ENCODE results near the gene BST2.
A peak's percentile ranks its signal among the peaks of the same experiment; 100 is the strongest.
"Not testable (repeated sequence)": the region's sequence is repeated elsewhere in the genome, so short reads cannot be mapped to it uniquely, and the experiment has no call there.

Gene BST2

DNA sequence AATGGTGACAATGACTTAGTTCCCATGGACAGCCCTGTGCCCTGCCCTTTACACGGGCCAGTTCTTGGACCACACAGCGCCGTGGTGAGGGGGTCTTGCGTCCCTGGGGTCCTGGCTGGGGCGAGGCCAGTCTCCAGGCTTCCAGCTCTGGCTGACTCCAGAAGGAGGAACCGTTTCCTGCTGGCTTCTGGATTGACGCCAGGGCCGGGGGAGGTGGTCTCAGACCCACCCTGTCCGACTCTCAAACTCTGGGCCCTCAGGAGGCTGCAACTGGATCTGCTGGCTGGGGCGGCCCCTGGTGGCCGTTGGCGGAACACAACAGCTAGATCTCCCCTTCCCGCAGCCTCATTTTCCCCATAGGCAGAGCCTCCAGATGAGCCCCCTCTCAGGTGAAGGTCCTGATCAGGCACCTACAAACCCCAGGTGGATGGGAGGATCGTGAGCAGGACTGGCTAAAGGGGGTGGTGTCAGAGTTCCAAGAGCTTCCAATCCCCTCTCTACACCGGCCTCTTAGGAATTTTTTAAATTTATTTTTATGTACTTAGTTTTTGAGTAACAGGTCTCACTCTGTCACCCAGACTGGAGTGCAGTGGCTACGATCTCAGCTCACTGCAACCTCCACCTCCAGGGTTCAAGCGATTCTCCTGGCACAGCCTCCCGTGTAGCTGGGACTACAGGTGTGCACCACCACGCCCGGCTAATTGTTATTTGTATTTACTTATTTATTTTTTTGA, 19.4 kb downstream of the BST2 start:
- DNase-seq = peak; percentile 84

- no peak for DNase-seq
Measured at GRCh38 chr19:17380426-17381138, 24.8 kb downstream of the BST2 start.

GRCh38 chr19:17379221-17379631, 26.2 kb downstream of the BST2 start:
- no peak for DNase-seq

DNA sequence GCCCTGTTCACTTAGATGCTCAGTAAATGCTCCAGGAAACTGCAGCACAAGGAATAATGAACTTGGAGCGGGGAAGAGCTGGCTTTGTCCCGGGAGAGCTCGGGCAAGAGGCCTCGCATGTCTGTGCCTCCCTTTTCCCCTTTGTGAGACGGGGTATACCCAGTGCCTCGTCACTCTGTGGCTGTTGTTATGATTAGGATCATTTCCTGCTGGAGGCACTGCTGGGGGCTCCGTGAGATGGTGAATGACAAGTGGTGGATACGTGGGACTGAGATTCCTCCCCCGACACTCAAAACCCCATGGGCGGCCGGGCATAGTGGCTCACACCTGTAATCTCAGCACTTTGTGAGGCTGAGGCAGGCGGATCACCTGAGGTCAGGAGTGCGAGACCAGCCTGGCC, 27.2 kb downstream of the BST2 start:
- no peak for DNase-seq

GRCh38 chr19:17376935-17377600, 28.4 kb downstream of the BST2 start, which contains the start of gene PLVAP:
PLVAP (minus strand) TSS chr19:17377342; CDS start chr19:17377288, 54 bp downstream.
- DNase-seq = no peak

GRCh38 chr19:17370026-17370587, 35.3 kb downstream of the BST2 start:
- no peak for DNase-seq

DNA sequence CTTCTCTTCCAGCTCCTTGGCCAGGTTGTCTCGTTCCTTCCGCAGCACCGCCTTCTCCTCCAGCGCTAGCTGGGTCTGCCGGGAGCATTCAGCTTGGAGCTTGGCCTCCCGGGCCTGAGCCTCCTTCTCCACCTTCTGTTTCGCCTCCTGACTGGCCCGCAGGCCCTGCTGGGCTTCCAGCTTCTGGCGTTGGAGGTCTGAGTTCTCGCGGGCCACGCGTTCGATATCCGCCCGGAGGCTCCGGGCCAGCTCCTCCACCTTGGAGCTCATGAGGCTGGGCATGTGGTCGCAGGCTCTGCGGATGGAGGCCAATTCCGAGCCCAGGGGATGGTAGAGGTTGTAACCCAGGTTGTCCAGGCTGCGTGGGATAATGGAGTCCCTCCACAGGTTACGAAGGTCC, 40.1 kb downstream of the BST2 start:
- DNase-seq = no peak

GRCh38 chr19:17363852-17364605, 41.4 kb downstream of the BST2 start:
- DNase-seq = not testable (repeated sequence)

DNA sequence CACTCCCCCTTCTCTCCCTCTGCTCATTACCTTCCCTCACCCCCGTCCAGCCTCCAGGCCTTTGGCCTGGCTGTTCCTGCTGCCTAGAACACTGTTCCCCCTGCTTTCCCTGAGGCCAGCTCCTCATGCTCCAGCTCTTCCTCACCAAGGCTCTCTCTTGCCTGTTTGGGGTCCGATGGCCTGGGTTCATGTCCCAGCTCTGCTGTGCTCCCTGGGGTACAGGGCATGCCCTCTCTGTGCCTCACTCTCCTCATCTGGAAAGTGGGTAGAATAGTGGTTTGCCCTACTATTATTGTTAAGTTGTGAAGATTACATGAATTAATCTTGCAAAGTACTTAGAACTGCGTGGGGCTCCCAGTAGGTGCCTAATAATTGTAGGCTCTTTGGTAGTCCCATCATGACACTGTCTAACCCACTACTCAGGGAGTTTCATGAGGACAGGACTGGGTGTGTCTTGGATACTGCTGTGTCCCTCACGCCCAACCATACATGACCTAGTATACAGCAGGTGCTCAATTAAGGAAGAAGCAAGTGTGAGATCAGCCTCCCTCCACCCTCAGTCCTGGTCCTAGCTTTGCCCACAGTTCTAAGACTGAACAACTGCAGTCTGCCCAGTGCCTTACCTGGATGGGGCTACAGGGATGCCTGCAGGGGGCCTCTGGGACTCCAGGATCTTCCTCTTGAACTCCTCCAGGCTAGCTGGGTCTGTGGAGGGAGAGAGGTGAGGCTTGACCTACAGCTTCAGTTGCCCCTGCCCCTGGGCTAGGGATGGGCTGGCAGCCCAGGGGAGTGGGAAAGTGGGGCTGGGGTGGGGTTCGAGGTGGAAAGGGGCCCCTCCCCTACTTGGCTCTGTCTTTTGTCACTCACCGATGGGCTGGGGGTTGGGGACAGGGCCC, 45.3 kb downstream of the BST2 start:
- DNase-seq = no peak

- no peak for DNase-seq
Measured at GRCh38 chr19:17358395-17358794, 47.0 kb downstream of the BST2 start.

DNA sequence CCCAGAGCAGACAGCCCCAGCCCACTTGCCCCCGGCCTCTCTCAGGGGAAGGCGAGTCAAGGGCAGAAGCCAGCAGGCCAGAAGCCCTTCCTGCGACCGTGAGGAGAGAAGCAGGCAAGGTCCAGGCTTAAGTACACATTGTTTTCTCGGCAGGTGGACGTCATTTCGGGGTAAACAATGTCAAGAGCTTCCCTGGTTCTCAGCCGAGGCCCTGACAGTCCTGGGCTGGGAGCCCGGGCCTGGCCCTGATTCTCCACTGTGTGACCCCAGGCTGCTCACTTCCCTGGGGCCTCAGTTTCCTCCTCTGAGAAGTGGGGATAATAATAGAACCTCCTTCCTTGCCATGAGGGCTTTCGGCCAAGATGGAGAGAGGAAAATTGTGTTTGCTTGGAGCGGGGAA, 47.7 kb downstream of the BST2 start:
- DNase-seq = no peak

DNA sequence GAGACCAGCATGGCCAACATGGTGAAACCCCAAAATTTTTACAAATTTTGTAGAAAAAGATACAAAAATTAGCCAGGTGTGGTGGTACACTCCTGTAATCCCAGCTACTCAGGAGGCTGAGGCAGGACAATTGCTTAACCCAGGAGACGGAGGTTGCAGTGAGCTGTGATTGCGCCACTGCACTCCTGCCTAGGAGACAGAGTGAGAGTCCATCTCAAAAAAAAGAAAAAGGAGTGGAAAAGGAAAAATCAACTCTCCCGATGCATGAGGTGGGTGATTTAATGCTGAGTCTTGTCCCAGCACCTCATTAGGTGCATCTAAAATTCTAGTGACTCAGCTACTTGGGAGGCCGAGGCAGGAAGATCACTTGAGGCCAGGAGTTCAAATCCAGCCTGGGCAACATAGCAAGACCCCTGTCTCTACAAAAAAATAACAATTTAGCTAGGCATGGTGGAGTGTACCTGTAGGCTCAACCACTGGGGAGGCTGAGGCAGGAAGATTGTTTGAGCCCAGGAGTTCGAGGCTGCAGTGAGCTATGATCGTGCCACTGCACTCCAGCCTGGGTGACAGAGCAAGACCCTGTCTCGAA, 48.3 kb downstream of the BST2 start:
- DNase-seq = no peak

- no peak for DNase-seq
Measured at GRCh38 chr19:17353386-17353785, 52.0 kb downstream of the BST2 start.

Measured in NCI-H82 (cell line).